Panc1 (cell line): ENCODE data around the gene KCTD5.
"Not testable (repeated sequence)": the region's sequence is repeated elsewhere in the genome, so short reads cannot be mapped to it uniquely, and the experiment has no call there.

Experiments used
- CTCF ChIP-seq: fragments of 450-650 bp; IDR thresholded peaks from 2 replicates; pipeline ENCODE4 v1.5.1; 2017; ENCODE audit warnings: mild to moderate bottlenecking
- TCF7L2 ChIP-seq: IDR thresholded peaks from 2 replicates; pipeline ENCODE4 v1.6.1; 2011; ENCODE audit warnings: mild to moderate bottlenecking, low read depth, low read length, inconsistent platforms

GRCh38 chr16:2657803-2658202, 24.5 kb upstream of the KCTD5 start:
- not testable (repeated sequence) for TF ChIP-seq TCF7L2, CTCF
